Heart left ventricle (tissue), 13 donors: Measurements from ENCODE around the gene IGLON5.

ENCODE experiments used
- POLR2A ChIP-seq, 2 donors: fragments of 450-650 bp; IDR thresholded peaks; one replicate each; pipeline ENCODE4 v1.6.1; 2017; ENCODE audit warnings: antibody characterized with exemption in 2 of 2, mild to moderate bottlenecking in 2 of 2, moderate library complexity in 2 of 2
- TF ChIP-seq, protein P1 (sequence below), 12 donors: fragments of 200-600 bp; sonication (generic) in 4 of 12; IDR thresholded peaks; one replicate each; pipeline versions ENCODE4 v1.5.0 to v1.8.0; 2018 to 2022; ENCODE audit warnings: antibody characterized with exemption in 12 of 12, mild to moderate bottlenecking in 5 of 12
- donor health status: ischemic (EF 13 %, LVEDD 7.1; RV severe dilation, severe dysfunction).
- donor health status: DM: no; HTN: yes; CAD: no.
- donor health status: DM: no; HTN: no; CAD: no.
- donor health status: ischemic (EF 25% LVEDD 6.9; RV normal size, moderate dysfunction).
- donor health status: ischemic (EF 25% LVEDD 5.7; RV mildly dilated, moderate dysfunction).
- donor health status: ischemic (EF 35%, LVEDD 5.7; RV mildly dilated, moderate dysfunction).
- donor health status: nonischemic (EF 11% LVEDD 7.7; RV severe dilation, severe dysfunction).
- donor health status: DM: yes; HTN: yes; CAD: no.
- donor health status: PGD.
- donor health status: ischemic (EF 29% LVEDD 5.4; RV normal size, mild dysfunction).
- donor health status: nonischemic (EF 23%, LVEDD 6.1; RV moderate dilation, normal function).

DNA sequence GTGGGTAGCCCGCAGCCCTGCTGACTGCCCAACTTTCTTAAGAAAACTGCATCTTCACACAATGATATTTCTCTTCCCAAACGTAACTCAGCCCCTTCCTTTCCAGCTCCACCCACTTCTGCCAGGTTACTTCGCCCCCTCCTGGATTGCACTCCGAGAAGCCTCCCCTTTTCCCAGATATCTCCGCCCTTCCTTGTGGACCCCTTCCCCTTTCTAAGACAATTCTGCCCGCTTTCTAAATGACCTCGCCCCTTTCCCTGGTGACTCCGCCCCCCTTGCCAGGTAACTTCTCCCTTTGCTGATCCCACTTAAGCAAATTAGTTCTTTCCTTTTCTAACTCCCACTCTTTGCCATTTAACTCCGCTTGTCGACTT is 27.9 kb downstream of the IGLON5 start:
- TF ChIP-seq, protein P1, sequence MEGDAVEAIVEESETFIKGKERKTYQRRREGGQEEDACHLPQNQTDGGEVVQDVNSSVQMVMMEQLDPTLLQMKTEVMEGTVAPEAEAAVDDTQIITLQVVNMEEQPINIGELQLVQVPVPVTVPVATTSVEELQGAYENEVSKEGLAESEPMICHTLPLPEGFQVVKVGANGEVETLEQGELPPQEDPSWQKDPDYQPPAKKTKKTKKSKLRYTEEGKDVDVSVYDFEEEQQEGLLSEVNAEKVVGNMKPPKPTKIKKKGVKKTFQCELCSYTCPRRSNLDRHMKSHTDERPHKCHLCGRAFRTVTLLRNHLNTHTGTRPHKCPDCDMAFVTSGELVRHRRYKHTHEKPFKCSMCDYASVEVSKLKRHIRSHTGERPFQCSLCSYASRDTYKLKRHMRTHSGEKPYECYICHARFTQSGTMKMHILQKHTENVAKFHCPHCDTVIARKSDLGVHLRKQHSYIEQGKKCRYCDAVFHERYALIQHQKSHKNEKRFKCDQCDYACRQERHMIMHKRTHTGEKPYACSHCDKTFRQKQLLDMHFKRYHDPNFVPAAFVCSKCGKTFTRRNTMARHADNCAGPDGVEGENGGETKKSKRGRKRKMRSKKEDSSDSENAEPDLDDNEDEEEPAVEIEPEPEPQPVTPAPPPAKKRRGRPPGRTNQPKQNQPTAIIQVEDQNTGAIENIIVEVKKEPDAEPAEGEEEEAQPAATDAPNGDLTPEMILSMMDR (IDR thresholded peaks at IDR 0.05), result no peak
- no peak for TF ChIP-seq POLR2A (IDR thresholded peaks at IDR 0.05)
